CD14-positive monocyte (primary cell): ENCODE data around the gene SIK3. TPM values are rescaled to one million over a fixed set of nuclear protein-coding genes. Genes with fewer than 3 reads are reported as not detected.
"Not testable (repeated sequence)": the region's sequence is repeated elsewhere in the genome, so short reads cannot be mapped to it uniquely, and the experiment has no call there.

Source experiments
- DNase-seq, 3 donors: peaks; one replicate each; pipeline ENCODE4 v3.0.0-alpha.2; 2011 to 2022
- H2AFZ ChIP-seq: 2 replicates; pipeline ENCODE4 v1.6.0; 2012; ENCODE audit warnings: mild to moderate bottlenecking, low read depth, low read length, inconsistent platforms; ENCODE audit not compliant: insufficient read depth, poor library complexity, severe bottlenecking
- H3K27ac ChIP-seq, 2 donors: 1 replicate in 1 of 2; 2 replicates in 1 of 2; pipeline ENCODE4 v1.5.1; 2012 to 2013; ENCODE audit warnings: low read length in 2 of 2, control low read depth in 1 of 2, inconsistent platforms in 1 of 2, low read depth in 1 of 2, mild to moderate bottlenecking in 1 of 2
- H3K27me3 ChIP-seq, 2 donors: one replicate each; pipeline versions ENCODE4 v1.6.0 to v1.6.1; 2011 to 2013; ENCODE audit warnings: low read length in 2 of 2; ENCODE audit not compliant: control insufficient read depth in 2 of 2, insufficient read depth in 2 of 2
- H3K36me3 ChIP-seq, 2 donors: replicated peaks in 1 of 2; 1 replicate in 1 of 2; 2 replicates in 1 of 2; pipeline versions ENCODE4 v1.5.1 to v1.6.1; 2012 to 2013; ENCODE audit warnings: low read length in 2 of 2, control low read depth in 1 of 2, inconsistent platforms in 1 of 2, mild to moderate bottlenecking in 1 of 2; ENCODE audit not compliant: insufficient read depth in 2 of 2, control insufficient read depth in 1 of 2
- H3K4me1 ChIP-seq, 2 donors: 1 replicate in 1 of 2; 2 replicates in 1 of 2; pipeline versions ENCODE4 v1.5.1 to v1.6.1; 2012 to 2013; ENCODE audit warnings: low read length in 2 of 2, control low read depth in 1 of 2, inconsistent platforms in 1 of 2, mild to moderate bottlenecking in 1 of 2, moderate library complexity in 1 of 2; ENCODE audit not compliant: insufficient read depth in 2 of 2, control insufficient read depth in 1 of 2
- H3K4me2 ChIP-seq: replicated peaks from 2 replicates; pipeline ENCODE3; 2012; ENCODE audit warnings: low read length, moderate library complexity, mild to moderate bottlenecking; ENCODE audit not compliant: poor library complexity, severe bottlenecking; ENCODE audit errors: extremely low read depth
- H3K4me3 ChIP-seq, 3 experiments: fragments of 200-600 bp in 1 of 3; sonication (generic) in 1 of 3; replicated peaks in 1 of 3; 1 replicate in 2 of 3; 2 replicates in 1 of 3; pipeline ENCODE4 v1.5.1; 2011 to 2013; ENCODE audit warnings: low read length in 3 of 3, mild to moderate bottlenecking in 3 of 3, control low read depth in 2 of 3, low read depth in 2 of 3, inconsistent platforms in 1 of 3, moderate library complexity in 1 of 3
- H3K79me2 ChIP-seq: 2 replicates; pipeline ENCODE4 v1.6.0; 2012; ENCODE audit warnings: mild to moderate bottlenecking, control low read depth, inconsistent platforms, low read length, moderate library complexity; ENCODE audit not compliant: insufficient read depth
- H3K9ac ChIP-seq: 2 replicates; pipeline ENCODE4 v1.6.0; 2017; ENCODE audit warnings: low read length, mild to moderate bottlenecking; ENCODE audit not compliant: insufficient read depth, poor library complexity, severe bottlenecking
- H3K9me3 ChIP-seq, 2 donors: replicated peaks in 1 of 2; 1 replicate in 1 of 2; 2 replicates in 1 of 2; pipeline versions ENCODE4 v1.5.1 to v1.6.1; 2012 to 2013; ENCODE audit warnings: low read length in 2 of 2, control low read depth in 1 of 2; ENCODE audit not compliant: control insufficient read depth in 1 of 2, insufficient read depth in 1 of 2
- H4K20me1 ChIP-seq: 2 replicates; pipeline ENCODE4 v1.6.0; 2012; ENCODE audit warnings: mild to moderate bottlenecking, low read length, control low read depth, moderate library complexity; ENCODE audit not compliant: insufficient read depth
- H3K27ac Mint-ChIP-seq, 7 donors: one replicate each; pipeline ENCODE4 v1.8.0; 2020; ENCODE audit warnings: mild to moderate bottlenecking in 7 of 7, mixed read lengths in 7 of 7, moderate library complexity in 6 of 7, inconsistent platforms in 2 of 7
- H3K27me3 Mint-ChIP-seq, 3 donors: one replicate each; pipeline ENCODE4 v1.8.0; 2021 to 2022; ENCODE audit warnings: low read depth in 3 of 3, mild to moderate bottlenecking in 3 of 3, mixed read lengths in 3 of 3, moderate library complexity in 3 of 3, inconsistent platforms in 1 of 3
- H3K36me3 Mint-ChIP-seq, 2 donors: one replicate each; pipeline ENCODE4 v1.8.0; 2020; ENCODE audit warnings: mixed read lengths in 2 of 2, inconsistent platforms in 1 of 2, mild to moderate bottlenecking in 1 of 2
- H3K4me1 Mint-ChIP-seq: one replicate; pipeline ENCODE4 v1.8.0; 2020; ENCODE audit warnings: mild to moderate bottlenecking, mixed read lengths
- H3K4me3 Mint-ChIP-seq, 2 donors: one replicate each; pipeline ENCODE4 v1.8.0; 2020; ENCODE audit warnings: mild to moderate bottlenecking in 2 of 2, mixed read lengths in 2 of 2, moderate library complexity in 1 of 2
- H3K9me3 Mint-ChIP-seq, 7 donors: one replicate each; pipeline ENCODE4 v1.8.0; 2020 to 2022; ENCODE audit warnings: mixed read lengths in 7 of 7, mild to moderate bottlenecking in 6 of 7, moderate library complexity in 6 of 7, inconsistent platforms in 2 of 7
- CTCF ChIP-seq: fragments of 200-600 bp; IDR thresholded peaks from one replicate; pipeline ENCODE4 v1.8.0; 2022; ENCODE audit warnings: antibody characterized with exemption, mild to moderate bottlenecking
- WGBS: methylation state at CpG from one replicate; pipeline ENCODE4 v1.1.5; 2013; ENCODE audit warnings: missing lambda C conversion rate; ENCODE audit not compliant: insufficient coverage; 5-methylcytosine and 5-hydroxymethylcytosine counted together
- intact Hi-C, 2 donors: fragments of 100-400 bp; cut with micrococcal nuclease; formaldehyde crosslinking; loops; one replicate each; pipeline versions ENCODE4 v1.15.0 to v1.15.1; 2023
- polyA plus RNA-seq, 3 donors: library from polyadenylated mRNA; depleted of rRNA in 1 of 3; unstranded in 2 of 3; stranded (reverse) in 1 of 3; fragments of 300-500 nt in 2 of 3; fragments of >200 nt in 1 of 3; fragmentation: Illumina TruSeq in 2 of 3; gene quantifications; 1 replicate in 2 of 3; 2 replicates in 1 of 3; pipeline ENCODE4 v1.2.3, GENCODE V29; 2012 to 2021

SIK3 gene
- polyA plus RNA-seq, 3 donors = 18.3 to 142 (median 20.0) TPM

GRCh38 chr11:117130879-117131278 lies 32.7 kb upstream of the SIK3 start:
- H3K4me3 ChIP-seq = no peak overlapping the region
- Mint-ChIP-seq H3K4me1 (no peaks in the 10 kb centered on the region), H3K4me3 (no peak overlapping the region), H3K9me3 (peaks cover 0 to 2% (median 0%) of the 10 kb centered on the region in 7 donors), H3K27me3 (peaks cover 1 to 10% (median 5%) of the 10 kb centered on the region in 3 donors), H3K36me3 (no peaks in the 10 kb centered on the region), H3K27ac (no peak overlapping the region)
- no peaks in the 10 kb centered on the region for H4K20me1 ChIP-seq
- no peak overlapping the region for H2AFZ ChIP-seq
- H3K27ac ChIP-seq = no peak overlapping the region
- H3K79me2 ChIP-seq = no peaks in the 10 kb centered on the region
- intact Hi-C loops = loop anchor here in 1 of 2 donors (5.0 kb wide), 1 partner anchor 76 kb away; no protein-coding TSS in a partner anchor
- no peak overlapping the region for H3K9ac ChIP-seq
- DNase-seq = no peak
- H3K27me3 ChIP-seq = no peaks in the 10 kb centered on the region
- no peak for TF ChIP-seq CTCF
- no peaks in the 10 kb centered on the region for H3K36me3 ChIP-seq
- H3K9me3 ChIP-seq = no peaks in the 10 kb centered on the region
- no CpG with 5 or more reads among the region's 7 CpGs for WGBS
- no peaks in the 10 kb centered on the region for H3K4me1 ChIP-seq
- no peak overlapping the region for H3K4me2 ChIP-seq

GRCh38 chr11:117130396-117130795 lies 32.2 kb upstream of the SIK3 start:
- not testable (repeated sequence) for H3K27me3 ChIP-seq, H3K36me3 Mint-ChIP-seq, H3K4me3 Mint-ChIP-seq, H3K9ac ChIP-seq, H3K9me3 ChIP-seq, H3K9me3 Mint-ChIP-seq, H3K4me3 ChIP-seq, H3K27ac ChIP-seq, H3K4me2 ChIP-seq, DNase-seq, H3K36me3 ChIP-seq, H2AFZ ChIP-seq, H3K27ac Mint-ChIP-seq, H3K27me3 Mint-ChIP-seq, H4K20me1 ChIP-seq, H3K79me2 ChIP-seq, H3K4me1 ChIP-seq, H3K4me1 Mint-ChIP-seq
- 96% methylated on average over 4 of the region's 7 CpGs for WGBS
- intact Hi-C loops = loop anchor here in 1 of 2 donors (5.0 kb wide), 1 partner anchor 77 kb away; no protein-coding TSS in a partner anchor
